NCI-H2196 (cell line): Measurements from ENCODE around the gene NFIA.
"Not testable (repeated sequence)": the region's sequence is repeated elsewhere in the genome, so short reads cannot be mapped to it uniquely, and the experiment has no call there.

Source experiments
- DNase-seq: peaks from one replicate; lab custom pipeline; 2025; ENCODE audit not compliant: unreplicated experiment; lab: John Stamatoyannopoulos, UW

The NFIA gene

DNA sequence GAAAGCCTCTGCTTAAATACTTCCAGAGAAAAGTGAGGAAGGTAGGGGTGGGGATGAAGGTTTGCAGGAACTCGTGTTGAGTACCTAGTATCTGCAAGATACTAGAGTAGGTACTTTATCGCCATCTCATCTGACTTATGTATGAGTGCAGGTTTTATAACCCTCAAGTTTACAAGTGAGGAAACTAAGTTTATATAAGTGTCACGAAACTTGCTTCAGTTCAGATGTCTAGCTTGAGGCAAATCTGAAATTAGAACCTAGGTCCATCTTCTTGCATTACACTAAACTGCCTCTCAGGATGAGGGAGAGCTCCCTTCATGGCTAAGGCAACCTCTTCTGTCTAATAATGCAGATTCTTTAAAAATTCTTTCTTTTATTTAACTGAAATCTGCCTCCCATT is 43.5 kb downstream of the NFIA start:
- DNase-seq: no peak

DNA sequence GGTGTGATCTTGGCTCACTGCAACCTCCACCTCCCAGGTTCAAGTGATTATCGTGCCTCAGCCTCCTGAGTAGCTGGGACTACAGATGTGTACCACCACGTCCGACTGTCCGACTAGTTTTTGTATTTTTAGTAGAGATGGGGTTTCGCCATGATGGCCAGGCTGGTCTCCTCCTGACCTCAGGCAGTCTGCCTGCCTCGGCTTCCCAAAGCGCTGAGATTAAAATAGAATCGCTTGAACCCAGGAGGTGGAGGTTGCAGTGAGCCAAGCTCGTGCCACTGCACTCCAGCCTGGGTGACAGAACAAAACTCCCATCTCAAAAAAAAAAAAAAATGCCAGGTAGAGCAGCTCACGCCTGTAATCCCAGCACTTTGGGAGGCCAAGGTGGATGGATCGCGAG is 44.5 kb downstream of the NFIA start:
- not testable (repeated sequence) for DNase-seq

DNA sequence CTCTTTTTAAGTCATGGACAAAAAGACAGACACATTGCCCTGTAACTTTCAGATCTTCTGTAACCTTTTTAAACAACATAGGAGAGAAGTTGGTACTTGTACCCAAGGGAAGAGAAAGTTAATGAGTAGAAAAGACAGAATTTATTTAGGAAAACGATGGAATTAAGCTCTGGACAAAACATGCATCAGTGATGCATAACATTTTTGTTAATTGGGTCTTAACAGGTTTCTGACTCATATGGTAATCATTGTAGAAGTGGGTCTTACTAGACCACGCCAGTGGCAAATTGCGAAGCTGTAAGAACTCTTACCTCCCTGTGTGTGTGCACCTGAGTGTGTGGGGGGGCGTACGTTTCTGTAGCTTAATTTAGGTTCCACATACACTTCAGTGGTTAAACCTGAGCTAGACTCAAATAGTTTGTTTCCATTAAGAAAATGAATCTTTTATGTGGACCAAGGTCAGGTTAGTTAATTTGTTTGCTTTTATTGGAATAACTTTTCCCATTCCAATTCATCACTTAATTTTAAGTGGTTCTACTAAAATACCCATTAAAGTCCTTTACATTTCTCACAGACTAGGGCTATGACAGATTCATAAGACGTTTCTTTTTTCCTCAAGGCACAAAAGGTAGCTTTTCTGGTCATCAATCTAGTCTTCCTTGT is 48.1 kb downstream of the NFIA start:
- DNase-seq: no peak

DNA sequence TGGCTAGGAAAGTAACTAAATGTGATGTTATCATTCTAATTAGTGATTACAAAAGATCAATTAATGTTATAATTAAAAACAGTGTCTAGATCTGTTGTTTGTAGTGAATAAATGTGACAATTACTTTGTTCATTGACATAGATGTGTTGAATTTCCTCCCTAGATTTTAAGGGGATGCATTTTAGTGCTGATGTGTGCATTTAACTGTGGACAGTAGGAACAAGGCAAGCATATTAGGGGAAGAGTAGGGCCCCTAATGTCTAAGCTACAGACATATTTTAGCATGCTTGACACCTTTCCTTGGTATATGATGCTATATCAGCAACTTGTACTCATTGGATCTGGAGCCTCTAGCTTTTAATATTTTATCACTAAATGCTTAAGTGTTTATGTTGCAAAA is 48.9 kb downstream of the NFIA start:
- no peak for DNase-seq

DNA sequence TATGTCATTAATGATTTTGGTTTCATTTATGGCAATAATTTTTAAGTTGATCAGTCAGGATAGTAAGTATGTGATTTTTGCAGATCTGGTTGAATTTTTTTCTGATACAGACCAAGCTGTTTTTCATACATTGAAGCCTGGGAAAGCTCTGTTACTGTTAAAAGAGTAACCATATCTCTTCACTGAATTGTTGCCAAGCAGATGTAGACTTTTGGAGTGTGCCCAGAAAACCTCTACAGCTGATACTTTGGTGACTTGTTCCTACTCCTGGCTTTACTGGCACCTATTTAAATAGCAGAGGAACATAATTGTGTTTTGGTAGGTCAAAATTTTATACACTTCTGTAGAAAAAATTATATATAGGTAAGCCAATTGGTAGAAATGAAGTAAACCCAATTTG is 49.4 kb downstream of the NFIA start:
- DNase-seq: peak; percentile 69

DNA sequence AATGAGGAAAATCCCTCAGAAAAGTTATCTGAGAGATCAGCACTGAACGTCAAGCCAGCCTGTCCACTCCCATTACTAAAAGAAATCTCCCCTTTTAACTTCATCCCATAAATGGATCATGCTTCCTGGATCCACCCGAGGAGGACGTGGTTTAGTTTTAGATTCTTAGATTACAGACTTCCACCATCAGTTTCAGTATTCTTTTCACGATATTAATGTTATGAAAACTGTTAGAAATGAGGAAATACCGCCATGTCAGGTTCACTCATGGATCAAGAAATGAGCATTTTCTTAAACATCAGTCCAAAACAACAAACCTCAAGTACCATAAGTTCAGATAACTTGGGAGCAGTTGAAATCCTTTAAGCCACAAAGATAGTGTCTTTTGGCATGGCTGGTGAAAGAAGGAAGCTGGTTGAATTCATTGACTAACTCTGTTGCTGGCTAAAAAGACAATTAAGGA is 49.8 kb downstream of the NFIA start:
- no peak for DNase-seq

DNA sequence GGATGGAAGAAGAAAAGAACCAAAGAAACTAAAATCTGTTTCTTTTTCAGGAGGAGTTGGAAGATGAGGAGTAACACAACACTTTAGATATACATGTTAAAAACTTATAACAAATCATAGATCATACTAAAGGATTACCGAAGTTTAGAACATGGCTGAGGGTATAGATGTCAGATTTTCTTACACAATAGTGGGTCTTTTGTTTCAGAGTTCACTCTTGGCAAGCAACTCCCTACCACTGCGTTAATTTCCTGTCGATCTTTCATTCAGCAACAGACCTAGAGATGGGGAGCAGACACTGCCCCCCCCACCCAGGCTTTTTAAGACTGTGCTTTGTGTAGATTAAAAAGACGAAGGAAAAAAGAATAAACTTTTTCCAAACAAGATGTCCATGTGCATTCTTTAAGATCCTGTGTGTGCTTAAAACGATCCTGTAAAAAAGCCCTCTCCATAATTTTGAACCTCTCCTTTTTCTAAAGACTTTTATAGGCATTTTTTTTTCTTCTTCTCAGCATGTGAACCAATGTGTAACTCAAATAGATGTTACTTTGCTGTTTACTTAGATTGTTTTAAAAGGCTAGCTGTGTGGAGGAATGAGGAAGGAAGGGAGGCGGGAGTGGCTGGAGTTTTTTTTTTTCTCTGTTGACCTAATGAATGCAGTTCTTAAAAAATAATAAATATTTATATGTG is 50.4 kb downstream of the NFIA start:
- no peak for DNase-seq

DNA sequence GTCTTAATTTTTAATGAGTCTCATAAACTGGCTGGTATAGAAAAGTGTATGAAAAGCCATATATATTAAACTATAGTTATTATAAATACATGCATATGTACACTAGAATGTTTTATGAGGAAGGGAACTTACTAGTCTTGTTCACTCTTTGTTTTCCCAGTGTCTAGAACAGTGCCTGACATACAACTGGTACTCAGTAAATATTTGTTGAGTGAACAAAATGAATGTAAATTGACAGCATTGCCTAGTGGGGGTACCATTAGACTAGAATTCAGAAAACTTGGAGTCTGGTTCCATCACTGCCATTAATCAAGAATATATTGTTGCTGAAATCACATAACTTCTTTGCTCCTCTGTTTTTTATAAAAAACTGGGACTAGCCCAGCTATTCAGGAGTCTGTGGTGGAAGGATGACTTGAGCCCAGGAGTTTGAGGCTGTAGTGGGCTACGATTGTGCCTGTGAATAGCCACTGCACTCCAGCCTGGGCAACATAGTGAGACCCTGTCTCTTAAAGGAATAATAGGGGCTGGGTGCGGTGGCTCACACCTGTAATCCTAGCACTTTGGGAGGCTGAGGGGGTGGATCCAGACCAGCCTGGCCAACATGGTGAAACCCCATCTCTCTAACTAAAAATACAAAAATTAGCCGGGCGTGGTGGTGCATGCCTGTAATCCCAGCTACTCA is 51.1 kb downstream of the NFIA start:
- DNase-seq: no peak

DNA sequence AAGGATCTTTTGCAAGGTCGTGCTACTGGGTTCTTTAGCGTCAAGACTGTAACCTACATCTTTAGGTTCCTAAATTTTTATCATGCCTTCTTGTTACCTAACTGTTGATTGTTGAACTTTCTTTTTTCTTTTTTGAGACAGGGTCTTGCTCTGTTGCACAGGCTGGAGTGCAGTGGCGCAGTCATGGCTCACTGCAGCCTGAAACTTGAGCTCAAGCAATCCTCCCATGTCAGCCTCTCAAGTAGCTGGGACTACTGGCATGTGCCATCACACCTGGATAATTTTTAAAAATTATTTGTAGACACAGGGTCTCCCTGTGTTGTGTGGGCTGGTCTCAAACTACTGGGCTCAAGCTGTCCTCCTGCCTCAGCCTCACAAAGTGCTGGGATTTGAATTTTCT is 52.9 kb downstream of the NFIA start:
- DNase-seq: no peak

DNA sequence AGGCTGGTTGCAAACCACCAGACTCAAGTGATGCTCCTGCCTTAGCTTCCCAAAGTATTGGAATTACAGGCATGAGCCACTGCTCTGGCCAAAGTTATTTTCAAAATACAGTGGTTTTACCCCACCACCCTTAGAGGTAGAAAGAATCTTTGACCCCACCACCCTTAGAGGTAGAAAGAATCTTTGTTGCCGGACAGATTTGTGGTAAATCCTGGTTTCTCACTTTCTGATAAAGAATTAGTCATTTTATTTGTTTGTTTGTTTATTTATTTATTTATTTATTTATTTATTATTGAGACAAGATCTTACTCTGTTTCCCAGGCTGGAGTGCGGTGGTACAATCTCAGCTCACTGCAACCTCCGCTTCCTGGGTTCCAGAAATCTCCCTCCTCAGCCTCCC is 55.9 kb downstream of the NFIA start:
- no peak for DNase-seq

DNA sequence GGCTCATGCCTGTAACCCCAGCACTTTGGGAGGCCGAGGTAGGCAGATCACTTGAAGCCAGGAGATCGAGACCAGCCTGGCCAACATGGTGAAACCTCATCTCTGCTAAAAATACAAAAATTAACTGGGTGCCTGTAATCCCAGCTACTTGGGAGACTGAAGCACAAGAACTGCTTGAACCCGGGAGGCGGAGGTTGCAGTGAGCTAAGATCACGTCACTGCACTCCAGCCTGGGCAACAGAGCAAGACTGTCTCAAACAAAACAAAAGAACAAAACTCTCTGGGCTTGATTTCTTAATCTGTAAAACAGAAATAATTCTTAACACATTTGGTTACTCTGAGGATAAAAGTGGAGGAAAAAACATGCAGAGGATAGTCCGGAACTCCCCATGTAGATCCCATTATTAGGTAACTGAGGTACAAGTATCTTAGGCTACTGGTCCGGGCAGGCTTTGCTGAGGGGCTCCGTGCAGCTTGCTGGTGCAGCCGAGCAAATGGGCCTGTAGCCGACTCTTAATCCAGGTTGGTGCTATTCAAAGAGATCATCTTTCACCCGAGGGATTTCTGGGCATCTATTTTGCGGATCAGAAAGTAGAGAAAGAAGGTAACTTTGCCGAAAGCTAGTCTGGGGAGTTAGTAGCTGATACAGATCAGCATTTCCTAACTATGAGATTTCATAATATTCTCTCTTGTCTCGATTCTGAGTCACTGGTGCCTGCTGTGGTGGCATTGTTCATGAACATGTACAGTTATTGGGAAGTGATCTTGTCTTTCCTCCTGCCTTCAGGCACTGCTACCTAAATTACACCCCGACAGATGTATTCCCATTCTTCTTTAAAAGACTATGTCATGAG is 56.8 kb downstream of the NFIA start:
- DNase-seq: no peak

DNA sequence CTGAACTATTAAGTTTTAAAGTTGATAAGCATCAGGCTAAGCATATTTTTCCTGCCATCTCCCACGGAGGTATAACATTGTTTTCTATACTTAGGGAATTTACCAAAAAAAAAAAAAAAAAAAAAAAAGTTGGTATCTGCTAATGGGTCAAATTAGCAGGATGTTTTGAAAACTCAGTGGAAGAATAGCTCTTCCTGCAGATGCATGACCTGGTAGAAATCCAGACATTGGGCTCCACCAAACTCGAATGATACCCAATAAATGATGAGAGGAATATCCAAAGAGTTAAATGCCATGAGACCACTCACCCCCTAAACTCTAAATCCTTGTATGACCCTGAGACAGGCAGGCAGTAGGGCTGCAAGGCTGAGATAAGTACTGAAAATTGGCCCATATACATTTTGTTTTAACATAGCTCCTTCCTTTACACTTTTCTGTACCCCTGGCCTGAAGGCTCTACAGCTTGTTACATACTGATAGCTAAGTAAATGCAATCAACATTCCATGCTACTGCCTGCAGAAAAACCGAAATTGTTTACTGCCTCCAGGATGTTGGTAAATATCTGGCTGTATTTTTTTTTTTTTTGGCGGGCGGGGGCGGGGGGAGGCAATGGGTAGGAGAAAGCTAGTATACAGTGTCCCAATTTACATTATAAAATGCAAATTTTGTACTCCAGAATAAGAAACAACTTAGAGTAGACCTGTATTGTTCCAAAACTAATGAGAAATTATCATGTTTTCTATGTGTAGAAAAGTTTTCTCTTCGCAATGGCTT is 57.6 kb downstream of the NFIA start:
- DNase-seq: no peak

DNA sequence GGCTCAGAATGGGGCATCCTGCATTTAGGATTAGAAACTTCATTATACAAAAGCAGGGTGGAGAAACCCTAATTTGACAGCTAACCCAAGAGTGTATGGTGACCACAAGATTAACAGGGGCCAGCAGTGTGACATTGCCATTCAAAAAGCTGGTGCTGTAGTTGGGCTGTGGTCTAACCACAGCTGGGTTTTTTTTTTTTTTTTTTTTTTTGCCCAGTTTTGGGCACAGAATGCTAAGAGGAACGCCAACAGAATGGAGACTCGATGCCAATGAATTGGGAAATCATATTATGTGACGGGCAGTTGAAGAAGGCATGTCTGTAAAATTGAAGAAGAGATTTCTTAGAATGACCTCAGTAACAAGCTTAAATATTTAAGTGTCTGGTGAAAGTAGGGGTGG is 58.4 kb downstream of the NFIA start:
- DNase-seq: no peak

DNA sequence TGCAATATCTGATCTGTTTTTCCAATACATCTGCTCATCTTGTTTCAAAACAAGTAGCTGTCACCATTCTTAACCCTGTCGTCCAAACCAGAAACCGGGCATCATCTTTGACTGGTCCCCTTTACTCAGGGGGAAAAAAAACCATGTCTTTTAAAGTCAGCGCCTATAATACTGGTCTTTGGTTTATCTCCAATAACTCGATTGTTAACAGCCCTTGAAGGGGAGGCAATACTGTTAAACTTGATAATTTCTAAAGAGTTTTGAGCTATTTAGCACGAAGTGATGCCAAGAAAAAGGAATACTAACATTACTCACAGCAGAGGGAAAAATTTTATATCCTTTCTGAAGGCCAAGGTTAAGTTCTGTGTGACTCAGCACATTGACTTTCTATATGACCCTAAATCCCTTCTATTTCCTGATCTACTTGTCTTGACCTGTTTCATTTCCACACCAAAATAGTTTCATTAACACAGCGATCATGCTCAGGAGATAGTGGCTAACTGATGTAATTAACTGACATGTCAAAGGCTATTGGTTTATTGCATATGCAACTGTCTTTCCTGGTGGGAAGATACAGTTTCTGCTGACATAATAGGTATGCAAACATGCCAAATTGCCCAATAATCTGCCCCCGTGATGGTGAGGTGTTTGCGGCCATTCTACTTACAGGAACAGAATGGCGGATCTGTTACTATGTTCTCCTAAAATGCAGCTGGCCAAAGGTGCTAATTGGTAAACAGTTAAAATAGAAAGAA is 59.1 kb downstream of the NFIA start:
- DNase-seq: peak; percentile 76

DNA sequence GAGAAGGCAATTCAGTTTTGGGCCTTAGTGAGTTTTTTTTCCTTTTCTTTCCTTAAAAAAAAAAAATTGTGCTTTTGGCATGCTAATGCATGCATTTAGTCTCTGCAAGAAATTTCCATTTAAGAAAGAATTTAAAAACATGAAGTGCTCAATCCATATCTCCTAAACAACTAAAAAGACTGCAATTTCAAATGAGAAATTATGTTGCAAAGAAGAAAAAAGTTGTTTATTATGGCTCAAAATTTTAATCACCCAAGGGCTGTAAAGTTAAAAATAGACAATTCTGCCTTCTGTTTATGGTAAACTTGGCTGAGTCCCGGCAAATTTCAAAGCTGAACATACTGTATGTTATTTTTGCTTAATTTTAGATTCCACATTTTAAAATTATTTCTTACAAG is 59.7 kb downstream of the NFIA start:
- DNase-seq: no peak

DNA sequence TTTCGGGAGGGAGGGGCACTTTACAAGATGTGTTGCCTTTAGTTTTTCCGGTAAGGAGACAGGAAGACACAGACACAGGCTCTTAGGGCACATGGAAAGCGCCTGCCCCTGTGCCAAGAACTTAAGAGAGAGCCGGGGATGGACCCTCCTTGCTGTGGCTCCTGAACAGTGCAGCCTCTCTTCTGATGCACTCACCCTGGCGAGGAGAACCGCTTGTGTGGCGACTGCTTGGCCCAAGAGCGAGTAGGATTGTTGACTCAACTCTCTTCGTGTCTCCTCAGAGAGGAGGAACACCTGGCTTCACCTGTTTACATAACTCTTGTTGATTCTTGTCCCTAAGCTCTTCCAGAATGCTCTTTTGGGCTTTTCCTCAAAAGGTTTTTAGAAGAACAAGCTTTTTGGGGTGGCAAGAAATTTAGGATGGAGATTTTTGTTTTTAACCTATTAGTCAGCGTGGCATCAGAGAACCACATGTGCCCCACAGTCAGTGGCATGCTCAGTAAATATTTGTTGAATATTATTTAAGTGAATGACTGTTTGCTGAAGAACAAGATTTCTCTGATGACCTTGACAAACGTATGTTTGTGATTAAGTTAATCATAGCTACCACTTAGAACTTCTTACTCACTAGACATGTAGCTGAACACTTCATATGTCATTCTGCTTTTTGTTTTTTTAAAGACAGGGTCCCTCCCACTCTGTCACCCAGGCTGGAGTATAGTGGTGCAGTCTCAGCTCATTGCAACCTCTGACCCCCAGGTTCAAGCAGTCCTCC is 60.6 kb downstream of the NFIA start:
- peak; percentile 83 for DNase-seq

DNA sequence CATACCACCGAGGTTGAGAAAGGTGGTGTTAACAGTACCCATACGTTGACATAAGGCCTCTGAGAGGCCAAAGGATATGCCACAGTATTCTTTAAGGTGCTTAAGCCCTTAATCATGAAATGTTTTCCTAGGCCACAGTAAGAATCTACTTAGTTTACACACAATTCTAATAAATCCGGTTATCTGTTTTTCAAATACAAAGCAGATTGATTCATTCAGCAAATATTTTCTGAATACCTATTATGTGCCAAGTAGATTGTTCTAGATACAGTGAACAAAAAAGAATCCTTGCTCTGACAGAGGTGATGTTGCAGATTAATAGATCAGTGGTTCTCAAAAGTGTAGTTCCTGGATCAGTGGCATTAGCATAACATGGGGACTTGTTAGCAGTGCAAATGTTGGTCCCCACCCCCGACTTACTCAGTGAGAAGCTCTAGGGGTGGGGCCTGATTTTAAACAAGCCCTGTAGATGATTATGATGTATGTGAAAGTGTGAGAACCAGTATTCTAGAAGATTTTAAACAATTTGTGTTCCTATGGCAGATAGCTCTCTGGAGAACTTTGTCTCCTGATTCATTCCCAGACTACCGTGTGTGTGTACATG is 61.6 kb downstream of the NFIA start:
- no peak for DNase-seq

DNA sequence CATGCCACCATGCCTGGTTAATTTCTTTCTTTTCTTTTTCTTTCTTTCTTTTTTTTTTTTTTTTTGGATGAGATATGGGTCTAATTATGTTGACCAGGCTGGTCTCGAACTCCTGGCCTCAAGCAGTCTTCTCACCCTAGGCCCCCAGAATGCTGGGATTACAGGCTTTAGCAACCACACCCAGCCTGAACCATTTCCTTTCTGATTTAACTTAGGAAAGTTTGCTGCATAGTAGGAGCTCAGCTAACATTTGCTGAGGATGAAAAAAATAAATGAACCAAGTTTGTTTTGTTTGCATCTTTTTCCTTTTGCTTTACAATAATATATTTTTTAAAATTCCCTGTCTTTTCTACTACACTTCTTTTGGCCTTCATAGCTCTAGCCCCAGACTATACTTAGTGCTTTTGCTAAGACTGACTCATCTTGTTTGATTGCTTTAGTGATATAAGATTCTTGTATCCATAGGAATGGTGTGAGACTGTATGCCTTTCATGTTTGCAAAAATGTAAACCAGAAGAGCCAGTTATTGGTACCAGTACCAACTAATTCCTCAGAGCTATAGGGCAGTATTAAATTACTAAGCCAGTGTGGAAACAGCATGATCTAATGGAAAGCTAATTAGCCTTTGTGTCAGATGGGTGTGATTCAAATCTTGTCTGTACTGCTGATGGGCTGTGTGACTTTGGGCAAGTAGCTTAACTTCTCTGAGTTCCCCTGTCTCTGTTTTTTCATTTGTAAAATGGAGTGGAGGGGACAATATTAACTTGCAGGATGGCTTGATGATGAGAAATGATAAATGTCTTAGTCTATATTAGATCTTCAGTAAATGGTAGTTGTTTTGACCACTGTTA is 66.9 kb downstream of the NFIA start:
- no peak for DNase-seq
